ENCODE data around the gene TBX21.
A peak's percentile ranks its signal among the peaks of the same experiment; 100 is the strongest.

TBX21 gene

DNA sequence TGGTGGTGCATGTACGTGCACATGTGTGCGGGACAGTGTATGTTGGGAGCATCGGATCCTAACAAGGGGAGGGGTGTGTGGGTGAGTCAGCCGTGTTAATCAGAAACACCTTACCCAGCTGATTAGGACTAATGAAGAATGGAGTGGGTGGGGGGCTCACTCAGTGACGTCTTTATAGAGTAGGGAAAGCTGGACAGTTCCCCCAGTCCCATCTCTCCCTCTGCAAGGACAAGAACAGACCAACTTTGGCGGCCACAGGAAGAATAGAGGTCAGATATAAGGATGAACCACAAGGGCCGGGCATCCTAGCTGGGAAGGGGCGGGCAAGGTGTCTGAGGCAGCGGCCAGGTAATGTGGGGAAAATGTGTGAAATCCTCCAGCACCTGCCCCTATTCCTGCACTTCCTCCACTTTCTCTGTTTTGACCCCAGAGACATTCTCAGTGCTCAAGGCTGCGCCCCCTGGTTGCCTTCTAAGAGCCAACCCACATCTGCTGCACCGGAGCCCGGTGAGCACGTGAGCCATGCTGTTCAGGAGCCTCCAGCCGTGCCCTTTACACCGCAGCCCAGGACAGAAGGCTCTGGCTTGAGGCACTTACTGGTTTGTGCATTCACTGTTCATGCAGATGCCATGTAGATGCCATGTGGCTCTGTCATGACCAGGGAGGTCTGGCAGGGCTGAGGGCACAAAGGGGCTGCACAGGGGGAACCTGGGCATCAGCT, 18.9 kb upstream of the TBX21 start:
- DNase-seq (ENCODE audit: low spot score): no peak

DNA sequence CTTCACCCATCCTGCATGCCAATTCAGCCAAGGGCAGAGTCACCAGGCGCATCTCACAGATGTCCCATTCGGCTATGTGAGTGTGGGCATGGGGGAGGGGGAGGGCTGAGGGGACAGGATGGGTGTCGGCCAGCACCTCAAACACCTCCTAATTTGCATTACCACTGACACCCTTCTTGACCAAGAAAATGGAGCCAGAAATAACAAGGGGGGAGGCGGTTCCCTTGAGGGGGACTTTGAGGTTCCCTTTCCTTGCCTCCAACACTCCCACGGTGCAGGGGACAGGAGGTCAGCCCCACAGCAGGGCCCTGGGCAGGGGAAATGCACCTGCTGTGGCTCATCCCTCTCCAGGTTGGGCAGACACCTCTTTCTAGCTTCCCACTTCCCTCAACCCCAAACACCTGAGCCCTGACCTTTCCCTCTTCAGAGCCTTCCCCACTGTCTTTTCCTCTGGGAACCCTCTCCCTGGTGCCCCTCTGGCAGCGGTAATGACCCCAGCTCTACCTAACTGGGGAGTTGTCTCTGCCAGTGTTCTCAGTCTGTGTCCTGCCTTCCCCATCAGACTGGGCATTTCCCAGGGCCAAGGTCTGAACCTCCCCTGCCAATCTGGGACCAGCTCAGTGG, 18.2 kb upstream of the TBX21 start:
- no peak for DNase-seq (ENCODE audit: low spot score)

DNA sequence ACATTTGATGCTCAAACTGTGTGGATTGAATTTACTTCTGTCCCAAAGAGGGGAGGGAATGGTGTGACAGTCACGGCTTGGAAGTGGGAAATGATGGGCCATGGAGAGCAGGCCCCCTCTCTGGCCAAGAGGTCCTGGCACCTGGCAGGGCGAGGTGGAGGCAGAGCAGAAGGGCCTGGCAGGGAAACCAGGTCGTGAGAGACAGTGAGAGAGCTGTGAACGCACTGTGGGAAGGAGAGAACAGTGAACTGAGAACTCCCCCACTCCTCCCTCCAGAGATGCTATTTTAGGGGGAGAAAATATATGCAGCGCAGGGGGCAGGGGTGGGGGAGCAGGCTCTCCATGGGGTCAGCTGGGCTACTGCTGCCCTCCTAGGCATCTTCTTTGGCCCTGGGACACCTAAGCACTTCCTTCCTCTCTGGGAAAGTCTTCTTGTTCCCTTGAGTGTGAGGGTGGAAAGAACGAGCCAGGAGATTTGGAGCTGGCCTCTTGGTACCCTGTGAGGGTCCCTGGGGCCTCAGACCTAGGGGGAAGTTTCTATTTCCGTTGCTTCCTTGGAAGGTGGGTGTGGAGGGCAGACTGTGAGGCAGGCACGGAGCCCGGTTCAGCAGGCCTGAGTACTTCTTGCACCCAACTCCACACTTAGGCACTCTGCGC, 17.2 kb upstream of the TBX21 start:
- no peak for DNase-seq (ENCODE audit: low spot score)

DNA sequence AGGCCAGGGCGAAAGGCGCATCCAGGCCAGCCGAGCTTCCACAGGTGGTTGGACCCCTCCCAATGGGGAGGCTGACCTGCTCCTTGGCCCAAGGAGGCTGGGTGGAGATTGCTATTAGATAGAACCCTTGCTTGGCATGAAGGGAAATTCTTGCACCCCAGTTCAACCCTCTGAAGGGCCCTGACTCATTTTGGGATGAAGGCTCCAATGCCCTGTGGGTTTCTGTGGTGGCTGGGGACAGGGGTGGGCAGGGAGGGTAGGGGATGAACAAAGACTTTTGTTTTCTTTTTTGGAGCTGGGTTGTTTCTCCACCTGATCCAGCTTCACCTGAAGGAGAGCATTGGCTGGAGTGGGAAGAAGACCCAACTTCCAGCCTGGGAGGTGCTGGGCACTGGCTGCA, 16.7 kb upstream of the TBX21 start:
- DNase-seq (ENCODE audit: low spot score): no peak

DNA sequence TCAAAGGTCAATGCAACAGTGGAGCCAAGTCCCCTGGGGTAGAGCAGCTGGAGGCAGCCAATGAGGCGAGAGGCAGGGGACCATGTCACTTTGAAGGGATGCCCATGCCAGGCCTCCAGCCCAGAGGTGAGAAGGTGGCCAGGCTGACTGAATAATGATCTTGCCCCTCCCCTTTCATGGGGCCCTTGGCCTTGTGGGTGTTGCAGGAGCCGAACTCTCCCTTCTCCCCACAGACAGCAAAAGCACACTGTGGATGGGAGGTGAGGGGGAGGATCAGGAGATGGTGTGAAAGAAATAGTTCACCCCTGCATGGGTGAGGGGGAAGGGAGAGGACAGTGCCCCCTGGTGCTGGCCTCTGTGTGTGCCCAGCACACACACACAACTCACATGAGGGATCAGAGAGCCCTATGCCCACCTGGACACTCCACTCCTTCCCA, 15.8 kb upstream of the TBX21 start:
- DNase-seq (ENCODE audit: low spot score): no peak

DNA sequence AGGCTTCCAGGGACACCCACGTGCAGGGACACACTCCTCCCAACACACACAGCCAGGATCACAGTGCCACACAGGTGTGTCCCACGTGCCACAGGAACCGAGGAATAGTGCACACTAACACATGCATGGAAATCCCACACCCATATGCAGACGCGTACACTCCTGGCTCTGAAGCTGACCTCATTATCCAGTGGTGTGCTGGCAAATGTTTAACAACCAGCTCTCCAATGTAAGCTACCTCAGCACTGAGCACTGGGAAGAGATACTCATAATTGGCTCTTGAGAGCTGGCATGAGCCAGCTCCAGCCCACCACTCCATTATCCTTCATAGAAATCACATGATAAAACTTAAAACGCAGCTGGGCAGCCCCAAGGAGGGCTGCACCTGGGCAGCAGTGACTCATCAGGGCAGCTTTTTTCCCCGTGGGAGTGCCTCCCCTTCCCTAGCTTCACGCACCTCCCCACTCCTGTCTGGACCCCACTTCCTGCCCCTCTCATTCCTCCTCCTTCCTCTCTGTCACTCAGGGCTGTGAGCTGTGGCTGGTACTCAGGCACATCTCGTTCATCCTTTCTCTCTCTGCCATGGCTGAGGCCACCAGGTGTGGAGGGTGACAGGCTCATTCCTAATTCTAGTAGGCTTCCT, 14.9 kb upstream of the TBX21 start:
- DNase-seq (ENCODE audit: low spot score): peak; percentile 63

GRCh38 chr17:47718634-47719405, 14.2 kb upstream of the TBX21 start:
- DNase-seq (ENCODE audit: low spot score): no peak

- peak; percentile 23 for DNase-seq (ENCODE audit: low spot score)
Observed at GRCh38 chr17:47719411-47720152, 13.5 kb upstream of the TBX21 start.

DNA sequence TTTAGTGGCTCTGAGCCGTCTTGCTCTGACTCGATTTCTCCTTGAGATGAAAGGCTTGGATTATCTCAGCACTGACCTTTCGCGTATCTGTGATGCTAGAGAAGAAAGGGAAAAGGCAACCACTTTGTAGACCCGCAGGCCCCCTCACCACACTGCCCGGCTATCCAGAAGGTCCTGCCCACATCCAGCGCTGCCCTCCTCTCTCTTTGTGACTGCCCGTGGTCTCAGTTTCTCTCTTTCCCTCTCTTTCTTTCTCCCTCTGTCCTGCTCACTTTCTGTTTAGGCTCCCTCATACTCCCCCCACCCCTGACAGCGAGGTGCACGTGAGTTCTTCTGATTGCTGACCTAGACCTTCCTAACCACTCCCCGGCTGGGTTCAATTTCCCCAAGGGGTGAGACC, 12.8 kb upstream of the TBX21 start:
- DNase-seq (ENCODE audit: low spot score): no peak

DNA sequence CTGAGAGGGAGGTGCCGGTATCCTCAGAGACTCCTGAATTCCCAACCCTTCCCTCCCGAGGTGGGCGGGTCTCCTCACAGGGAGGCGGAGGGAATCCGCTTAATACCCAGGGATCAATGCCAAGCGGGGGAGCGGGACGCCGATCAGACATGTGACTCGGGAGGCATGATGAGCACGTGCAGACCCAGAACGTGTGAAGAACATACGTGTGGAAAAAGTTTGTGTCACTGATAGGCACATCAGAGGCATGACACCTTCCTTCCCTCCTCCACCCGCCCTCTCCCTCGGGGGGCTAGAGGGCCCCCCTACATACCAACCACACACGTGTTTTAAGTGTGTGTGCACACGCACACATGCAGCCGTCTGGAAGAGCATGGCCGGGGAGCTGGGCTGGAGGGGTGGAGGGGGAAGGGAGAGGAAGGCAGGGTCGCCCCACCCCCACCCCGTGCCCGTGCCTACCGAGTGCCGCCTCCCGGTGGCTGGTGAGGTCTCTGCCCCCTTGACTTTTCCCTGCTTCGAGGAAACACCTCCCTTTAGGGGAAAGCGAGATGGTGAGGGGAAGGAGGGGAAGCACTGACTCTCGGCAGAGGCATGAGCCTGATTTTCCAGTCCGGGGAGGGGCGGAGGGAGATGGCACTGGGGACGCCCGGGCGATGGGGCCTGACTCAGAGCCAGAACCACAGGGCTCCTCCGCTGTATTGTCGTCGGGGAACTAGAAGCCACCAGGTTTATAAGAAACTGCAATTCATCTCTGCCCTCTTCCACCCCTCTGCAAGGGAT, 12.1 kb upstream of the TBX21 start:
- DNase-seq (ENCODE audit: low spot score): peak; percentile 41

DNA sequence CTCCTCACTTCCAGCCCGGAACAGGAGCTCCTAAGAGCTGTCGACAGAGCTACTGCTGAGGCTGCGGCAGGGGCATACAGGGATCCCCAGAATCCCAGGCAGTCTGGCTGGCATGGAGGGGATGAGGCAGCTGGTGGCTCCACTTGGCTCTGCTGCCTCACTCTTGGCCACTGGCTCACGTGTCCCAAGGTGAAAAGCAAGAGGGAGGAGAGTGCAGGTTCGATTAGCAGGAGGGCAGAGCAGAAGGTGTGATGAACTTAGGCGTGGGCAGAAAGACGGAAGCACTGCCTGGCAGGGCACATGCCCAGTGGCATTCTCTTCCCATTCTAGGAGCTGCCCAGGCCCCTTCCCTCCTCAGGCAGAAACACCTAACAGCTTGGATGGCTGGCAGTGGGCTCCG, 11.3 kb upstream of the TBX21 start:
- no peak for DNase-seq (ENCODE audit: low spot score)

GRCh38 chr17:47724705-47725104, 8.3 kb upstream of the TBX21 start:
- no peak for DNase-seq (ENCODE audit: low spot score)

DNA sequence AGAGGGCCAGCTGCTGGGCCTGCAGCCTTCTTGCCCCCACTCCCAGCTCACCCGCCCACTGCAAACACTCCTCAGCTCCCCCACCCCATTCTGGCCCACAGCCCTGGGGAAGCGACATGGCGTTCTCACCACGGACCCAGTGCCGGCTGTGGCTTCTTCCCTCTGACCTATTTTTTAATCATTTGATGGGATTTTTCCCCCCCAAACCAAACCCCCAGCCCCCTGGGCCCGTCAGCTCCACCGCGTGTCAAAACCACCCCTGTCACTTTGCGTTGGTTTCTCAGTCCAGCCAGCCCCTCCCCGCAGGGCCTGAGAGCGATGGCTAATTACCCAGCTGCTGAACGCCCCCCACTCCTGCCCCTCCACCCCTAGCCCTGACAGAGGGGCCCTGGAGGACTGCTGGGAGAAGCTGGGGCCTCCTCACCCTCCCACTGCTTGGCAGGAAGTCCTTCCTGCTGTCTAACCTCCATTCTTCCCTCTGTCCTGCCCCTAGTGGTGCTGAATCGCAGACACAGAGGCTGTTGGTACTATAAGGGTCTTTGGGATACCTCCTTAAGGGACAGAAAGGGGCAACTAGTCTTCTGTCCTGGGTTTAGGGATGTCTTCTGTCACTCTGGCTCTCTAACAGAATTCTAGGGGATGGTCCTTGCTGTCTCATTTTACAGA, 7.5 kb upstream of the TBX21 start:
- no peak for DNase-seq (ENCODE audit: low spot score)

- DNase-seq (ENCODE audit: low spot score): no peak
Observed at GRCh38 chr17:47726796-47727703, 6.0 kb upstream of the TBX21 start.

GRCh38 chr17:47727704-47728036, 5.4 kb upstream of the TBX21 start:
- no peak for DNase-seq (ENCODE audit: low spot score)

- DNase-seq (ENCODE audit: low spot score): no peak
Observed at GRCh38 chr17:47728214-47728877, 4.7 kb upstream of the TBX21 start.

GRCh38 chr17:47729476-47729875, 3.6 kb upstream of the TBX21 start:
- no peak for DNase-seq (ENCODE audit: low spot score)

DNA sequence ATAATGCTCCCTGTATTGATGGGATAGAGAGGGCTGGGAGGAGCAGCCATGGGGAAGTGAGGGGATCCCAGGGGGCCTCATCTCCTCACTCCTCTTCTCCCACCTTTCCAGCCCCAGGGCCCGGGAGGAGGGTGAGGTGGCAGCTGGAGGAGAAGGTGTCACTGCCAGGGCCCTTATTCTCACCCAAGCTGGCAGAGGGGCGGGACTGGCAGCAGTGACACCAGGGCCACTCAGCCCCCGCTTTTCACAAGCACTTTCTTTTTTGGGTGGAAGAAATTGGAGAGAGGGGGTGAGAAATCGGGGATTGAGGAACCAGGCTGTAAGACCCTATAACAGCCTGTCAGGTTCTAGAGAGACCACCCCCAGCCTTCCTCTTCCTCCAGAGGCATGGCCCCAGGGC, 2.4 kb upstream of the TBX21 start:
- DNase-seq (ENCODE audit: low spot score): no peak

- DNase-seq (ENCODE audit: low spot score): no peak
Observed at GRCh38 chr17:47731396-47731795, 1.6 kb upstream of the TBX21 start.

Data from kidney tubule cell (primary cell).